ENCODE results near the gene MAS1L.

The MAS1L gene

GRCh38 chr6:29488874-29489273, 1.1 kb upstream of the MAS1L start:
- Mint-ChIP-seq H3K27me3 (peaks cover 39 to 43% of the 10 kb centered on the region in 2 donors), H3K27ac (no peak overlapping the region), H3K4me1 (ENCODE audit: low read depth in 2 of 2) (no peaks in the 10 kb centered on the region), H3K4me3 (no peak overlapping the region), H3K36me3 (ENCODE audit: insufficient read depth) (no peaks in the 10 kb centered on the region), H3K9me3 (no peaks in the 10 kb centered on the region)
- DNase-seq = no peak
- ATAC-seq (replicated peaks) = no peak

GRCh38 chr6:29487131-29487530, 625 bp downstream of the MAS1L start:
- Mint-ChIP-seq H3K27me3 (peaks cover 45 to 52% of the 10 kb centered on the region in 2 donors), H3K27ac (no peak overlapping the region), H3K36me3 (ENCODE audit: insufficient read depth) (no peaks in the 10 kb centered on the region), H3K9me3 (no peaks in the 10 kb centered on the region), H3K4me1 (ENCODE audit: low read depth in 2 of 2) (no peaks in the 10 kb centered on the region), H3K4me3 (no peak overlapping the region)
- no peak for ATAC-seq (replicated peaks)
- DNase-seq = no peak

GRCh38 chr6:29486577-29486976, 1.2 kb downstream of the MAS1L start:
- Mint-ChIP-seq H3K4me3 (no peak overlapping the region), H3K9me3 (no peaks in the 10 kb centered on the region), H3K4me1 (ENCODE audit: low read depth in 2 of 2) (no peaks in the 10 kb centered on the region), H3K27me3 (peaks cover 50 to 56% of the 10 kb centered on the region in 2 donors), H3K27ac (no peak overlapping the region), H3K36me3 (ENCODE audit: insufficient read depth) (no peaks in the 10 kb centered on the region)
- no peak for ATAC-seq (replicated peaks)
- DNase-seq = no peak

GRCh38 chr6:29483735-29484134, 4.0 kb downstream of the MAS1L start:
- ATAC-seq (replicated peaks) (no peak), DNase-seq (no peak)
- no peak overlapping the region for H3K27ac Mint-ChIP-seq
- no peaks in the 10 kb centered on the region for H3K36me3 Mint-ChIP-seq (ENCODE audit: insufficient read depth)
- no peaks in the 10 kb centered on the region for H3K4me1 Mint-ChIP-seq (ENCODE audit: low read depth in 2 of 2)
- no peak overlapping the region for H3K4me3 Mint-ChIP-seq
- H3K9me3 Mint-ChIP-seq = peaks cover 0 to 3% of the 10 kb centered on the region in 2 donors
- H3K27me3 Mint-ChIP-seq = peaks cover 42 to 50% of the 10 kb centered on the region in 2 donors

- DNase-seq (no peak), ATAC-seq (replicated peaks) (no peak)
- Mint-ChIP-seq H3K4me3 (no peak overlapping the region), H3K36me3 (ENCODE audit: insufficient read depth) (no peaks in the 10 kb centered on the region), H3K27me3 (peaks cover 45 to 51% of the 10 kb centered on the region in 2 donors), H3K27ac (no peak overlapping the region), H3K9me3 (peaks cover 0 to 3% of the 10 kb centered on the region in 2 donors), H3K4me1 (ENCODE audit: low read depth in 2 of 2) (no peaks in the 10 kb centered on the region)
Observed at GRCh38 chr6:29483186-29483585, 4.6 kb downstream of the MAS1L start.

- H3K27ac Mint-ChIP-seq = no peak overlapping the region
- no peak overlapping the region for H3K4me3 Mint-ChIP-seq
- ATAC-seq (replicated peaks) = no peak
- no peak for DNase-seq
- H3K36me3 Mint-ChIP-seq (ENCODE audit: insufficient read depth) = no peaks in the 10 kb centered on the region
- H3K27me3 Mint-ChIP-seq = peaks cover 34 to 48% of the 10 kb centered on the region in 2 donors
- H3K9me3 Mint-ChIP-seq = peaks cover 0 to 3% of the 10 kb centered on the region in 2 donors
- H3K4me1 Mint-ChIP-seq (ENCODE audit: low read depth in 2 of 2) = no peaks in the 10 kb centered on the region
Observed at GRCh38 chr6:29479560-29479959, 8.2 kb downstream of the MAS1L start.

GRCh38 chr6:29478740-29479139, 9.0 kb downstream of the MAS1L start:
- Mint-ChIP-seq H3K27ac (no peak overlapping the region), H3K9me3 (peaks cover 0 to 3% of the 10 kb centered on the region in 2 donors), H3K4me3 (no peak overlapping the region), H3K36me3 (ENCODE audit: insufficient read depth) (no peaks in the 10 kb centered on the region), H3K4me1 (ENCODE audit: low read depth in 2 of 2) (no peaks in the 10 kb centered on the region), H3K27me3 (peaks cover 34 to 48% of the 10 kb centered on the region in 2 donors)
- no peak for DNase-seq
- no peak for ATAC-seq (replicated peaks)

- H3K36me3 Mint-ChIP-seq (ENCODE audit: insufficient read depth) = no peaks in the 10 kb centered on the region
- DNase-seq (no peak), ATAC-seq (replicated peaks) (no peak)
- H3K4me3 Mint-ChIP-seq = no peak overlapping the region
- H3K9me3 Mint-ChIP-seq = peaks cover 0 to 3% of the 10 kb centered on the region in 2 donors
- H3K27ac Mint-ChIP-seq = no peak overlapping the region
- H3K4me1 Mint-ChIP-seq (ENCODE audit: low read depth in 2 of 2) = no peaks in the 10 kb centered on the region
- H3K27me3 Mint-ChIP-seq = peaks cover 33 to 54% of the 10 kb centered on the region in 2 donors
Observed at GRCh38 chr6:29477923-29478450, 9.8 kb downstream of the MAS1L start.

- H3K4me3 Mint-ChIP-seq = no peak overlapping the region
- peaks cover 26 to 65% of the 10 kb centered on the region in 2 donors for H3K27me3 Mint-ChIP-seq
- H3K4me1 Mint-ChIP-seq (ENCODE audit: low read depth in 2 of 2) = no peaks in the 10 kb centered on the region
- DNase-seq = no peak
- no peaks in the 10 kb centered on the region for H3K9me3 Mint-ChIP-seq
- H3K27ac Mint-ChIP-seq = no peak overlapping the region
- H3K36me3 Mint-ChIP-seq (ENCODE audit: insufficient read depth) = no peaks in the 10 kb centered on the region
- no peak for ATAC-seq (replicated peaks)
Observed at GRCh38 chr6:29474996-29475395, 12.8 kb downstream of the MAS1L start.

- H3K9me3 Mint-ChIP-seq = no peaks in the 10 kb centered on the region
Observed at GRCh38 chr6:29466241-29466640, 21.5 kb downstream of the MAS1L start.

GRCh38 chr6:29465801-29466200, 22.0 kb downstream of the MAS1L start:
- DNase-seq (no peak), ATAC-seq (replicated peaks) (no peak)
- Mint-ChIP-seq H3K9me3 (no peaks in the 10 kb centered on the region), H3K4me1 (ENCODE audit: low read depth in 2 of 2) (peaks cover 0 to 4% of the 10 kb centered on the region in 2 donors), H3K36me3 (ENCODE audit: insufficient read depth) (peaks cover 4% of the 10 kb centered on the region), H3K4me3 (no peak overlapping the region), H3K27ac (no peak overlapping the region), H3K27me3 (peaks cover 42 to 69% of the 10 kb centered on the region in 2 donors)

More at GRCh38 chr6:29466241-29466640, 21.5 kb downstream of the MAS1L start:
- H3K27ac Mint-ChIP-seq = no peak overlapping the region
- peaks cover 0 to 4% of the 10 kb centered on the region in 2 donors for H3K4me1 Mint-ChIP-seq (ENCODE audit: low read depth in 2 of 2)
- H3K36me3 Mint-ChIP-seq (ENCODE audit: insufficient read depth) = peaks cover 4% of the 10 kb centered on the region
- H3K27me3 Mint-ChIP-seq = peaks cover 42 to 74% of the 10 kb centered on the region in 2 donors
- DNase-seq (no peak), ATAC-seq (replicated peaks) (no peak)
- no peak overlapping the region for H3K4me3 Mint-ChIP-seq

GRCh38 chr6:29465279-29465678, 22.5 kb downstream of the MAS1L start:
- no peak overlapping the region for H3K27ac Mint-ChIP-seq
- DNase-seq (no peak), ATAC-seq (replicated peaks) (no peak)
- H3K9me3 Mint-ChIP-seq = no peaks in the 10 kb centered on the region
- H3K4me3 Mint-ChIP-seq = no peak overlapping the region
- H3K4me1 Mint-ChIP-seq (ENCODE audit: low read depth in 2 of 2) = peaks cover 0 to 4% of the 10 kb centered on the region in 2 donors
- peaks cover 4% of the 10 kb centered on the region for H3K36me3 Mint-ChIP-seq (ENCODE audit: insufficient read depth)
- peaks cover 42 to 65% of the 10 kb centered on the region in 2 donors for H3K27me3 Mint-ChIP-seq

GRCh38 chr6:29462022-29462421, 25.7 kb downstream of the MAS1L start:
- Mint-ChIP-seq H3K4me3 (no peak overlapping the region), H3K27ac (no peak overlapping the region), H3K4me1 (ENCODE audit: low read depth in 2 of 2) (peaks cover 0 to 4% of the 10 kb centered on the region in 2 donors), H3K36me3 (ENCODE audit: insufficient read depth) (no peaks in the 10 kb centered on the region), H3K9me3 (no peaks in the 10 kb centered on the region), H3K27me3 (peaks cover 33 to 47% of the 10 kb centered on the region in 2 donors)
- DNase-seq (no peak), ATAC-seq (replicated peaks) (no peak)

- Mint-ChIP-seq H3K27ac (no peak overlapping the region), H3K4me3 (no peak overlapping the region), H3K4me1 (ENCODE audit: low read depth in 2 of 2) (peaks cover 0 to 4% of the 10 kb centered on the region in 2 donors), H3K36me3 (ENCODE audit: insufficient read depth) (no peaks in the 10 kb centered on the region), H3K27me3 (peaks cover 33 to 39% of the 10 kb centered on the region in 2 donors), H3K9me3 (no peaks in the 10 kb centered on the region)
- ATAC-seq (replicated peaks) (no peak), DNase-seq (no peak)
Observed at GRCh38 chr6:29461021-29461814, 26.5 kb downstream of the MAS1L start.

All from effector memory CD8-positive, alpha-beta T cell (primary cell).